Measurements from ENCODE around the gene BICDL2. TPM values are rescaled to one million over a fixed set of nuclear protein-coding genes. Genes with fewer than 3 reads are reported as not detected.

The BICDL2 gene
- total and polyA plus RNA-seq, 2 of the 8 experiments (the other 6 are each of a cell fraction or from before 2014, with no cell fraction given) = 7.3 to 15.9 TPM

- Histone ChIP-seq H2BK120ac (replicated peaks; ENCODE audit: low read depth, low read length) (no peak overlapping the region), H4K20me1 (replicated peaks in 1 of 2; ENCODE audit: control insufficient read depth in 1 of 2, insufficient read depth in 2 of 2, low read length in 2 of 2) (peaks cover 13 to 27% of the 10 kb centered on the region in 2 experiments), H3K9me3 (ENCODE audit: insufficient read depth in 2 of 2, low read depth in 1 of 2, low read length in 1 of 2) (no peaks in the 10 kb centered on the region), H3K23me2 (ENCODE audit: low read depth, low read length) (peaks cover 12% of the 10 kb centered on the region; the same call in 1 of the 2 replicates), H3K18ac (ENCODE audit: extremely low read depth, low read length) (0 out of 2 replicates have a peak overlapping the region, but pooled peaks have one; percentile 60), H2BK12ac (ENCODE audit: low read depth, low read length) (no peak overlapping the region), H3K27me3 (replicated peaks in 1 of 4; ENCODE audit: control insufficient read depth in 3 of 4, extremely low read depth in 1 of 4, insufficient read depth in 3 of 4, low read length in 3 of 4) (no peaks in the 10 kb centered on the region; a peak in 1 of 7 replicates), H4K91ac (replicated peaks; ENCODE audit: insufficient read length, low read length) (no peak overlapping the region), H2BK5ac (ENCODE audit: low read depth, low read length) (peak overlapping the region; percentile 71; the same call in 1 of the 2 replicates), H3K4me2 (ENCODE audit: insufficient read depth in 1 of 2, low read depth in 2 of 2, low read length in 2 of 2) (peak overlapping the region; percentile 38 to 93), H4K8ac (ENCODE audit: extremely low read depth, insufficient read depth, low read length) (peak overlapping the region; percentile 98; the same call in 1 of the 2 replicates), H3K79me1 (ENCODE audit: low read depth, low read length) (peaks cover 8% of the 10 kb centered on the region), H3K9ac (replicated peaks in 1 of 4; ENCODE audit: extremely low read depth in 1 of 4, low read depth in 3 of 4, low read length in 3 of 4) (peak overlapping the region in 3 of 4 experiments; percentile 81 to 93 (median 82); a peak in 6 of 7 replicates), H3K4me1 (replicated peaks in 1 of 4; ENCODE audit: control insufficient read depth in 3 of 4, insufficient read depth in 4 of 4, low read length in 3 of 4) (peaks cover 3 to 23% (median 14%) of the 10 kb centered on the region in 4 experiments), H2BK20ac (ENCODE audit: low read length) (no peak overlapping the region), H2AK5ac (ENCODE audit: low read depth, low read length) (no peak overlapping the region), H3K4ac (replicated peaks; ENCODE audit: insufficient read length, low read depth, low read length) (peak overlapping the region; percentile 69), H4K5ac (ENCODE audit: insufficient read length, low read depth, low read length) (peak overlapping the region; percentile 97), H2AFZ (ENCODE audit: low read length) (no peak overlapping the region), H3K14ac (ENCODE audit: insufficient read length) (no peak overlapping the region), H3K4me3 (ENCODE audit: extremely low read depth in 1 of 4, insufficient read depth in 2 of 4, low read depth in 3 of 4, low read length in 4 of 4) (peak overlapping the region; percentile 68 to 79 (median 73)), H3K36me3 (ENCODE audit: control insufficient read depth in 2 of 4, insufficient read depth in 4 of 4, low read length in 3 of 4) (peaks cover 7 to 22% (median 17%) of the 10 kb centered on the region in 4 experiments; a peak in 6 of 8 replicates), H3K79me2 (ENCODE audit: control insufficient read depth in 1 of 2, insufficient read depth in 2 of 2, low read length in 2 of 2) (peaks cover 0 to 8% of the 10 kb centered on the region in 2 experiments; a peak in 2 of 4 replicates), H2BK15ac (ENCODE audit: low read length) (peak overlapping the region; percentile 61; the same call in 1 of the 2 replicates), H3K56ac (replicated peaks; ENCODE audit: insufficient read length, low read depth, low read length) (peak overlapping the region; percentile 59), H3K27ac (ENCODE audit: low read depth, low read length) (peak overlapping the region; percentile 91; the same call in 1 of the 2 replicates), H3K23ac (ENCODE audit: insufficient read length) (no peak overlapping the region)
- FAIRE-seq (no peak), DNase-seq (ENCODE audit: low read depth in 1 of 2, low spot score in 2 of 2) (no peak)
- POLR2A ChIA-PET (ENCODE audit: partially characterized antibody) = interaction anchor here (1.2 to 25.4 kb wide), 7 partner anchors 10 to 119 kb away, joined by 3 to 455 read pairs (median 22); partner anchors contain the start of genes CLDN6, HCFC1R1, KREMEN2 and PAQR4
- TF ChIP-seq HDAC2 (IDR thresholded peaks at IDR 0.05; ENCODE audit: borderline replicate concordance in 1 of 2, low read depth in 2 of 2, low read length in 2 of 2) = peak; percentile 12 to 31; a peak in 1 of 4 replicates
- no peak for TF ChIP-seq RFX5 (IDR thresholded peaks at IDR 0.05; ENCODE audit: borderline replicate concordance, low read depth, low read length)
- TF ChIP-seq CHD1 (IDR thresholded peaks at IDR 0.05; ENCODE audit: low read depth, low read length) = no peak
- TF ChIP-seq SAP30 (IDR thresholded peaks at IDR 0.05; ENCODE audit: insufficient read depth, insufficient replicate concordance, low read length) = peak; percentile 79
- no peak for TF ChIP-seq GTF2F1 (IDR thresholded peaks at IDR 0.05; ENCODE audit: borderline replicate concordance, low read depth, low read length)
- TF ChIP-seq, protein P1, sequence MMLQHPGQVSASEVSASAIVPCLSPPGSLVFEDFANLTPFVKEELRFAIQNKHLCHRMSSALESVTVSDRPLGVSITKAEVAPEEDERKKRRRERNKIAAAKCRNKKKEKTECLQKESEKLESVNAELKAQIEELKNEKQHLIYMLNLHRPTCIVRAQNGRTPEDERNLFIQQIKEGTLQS (IDR thresholded peaks at IDR 0.05; ENCODE audit: insufficient read depth, low read depth, low read length) = no peak
- no peak for TF ChIP-seq EGR1 (IDR thresholded peaks at IDR 0.05; ENCODE audit: borderline replicate concordance, low read depth, low read length)
- no peak for TF ChIP-seq TBP (IDR thresholded peaks at IDR 0.05; ENCODE audit: low read depth, low read length)
- CTCF ChIA-PET (ENCODE audit: partially characterized antibody) = interaction anchor here (0.9 to 3.7 kb wide), 4 partner anchors 10 to 48 kb away, joined by 3 to 27 read pairs (median 6); partner anchors contain the start of gene CLDN6
- 26% methylated on average over 32 of the region's 43 CpGs; no CpG with 5 or more reads in 1 of the 2 experiments for WGBS, 2 experiments (ENCODE audit: extremely low coverage in 1 of 2, insufficient coverage in 1 of 2, insufficient read length in 1 of 2, insufficient replicate concordance in 2 of 2, low coverage in 1 of 2, low lambda C conversion rate in 2 of 2, missing lambda C conversion rate in 1 of 2)
Measured at GRCh38 chr16:2979669-2980226, 57.0 kb downstream of the BICDL2 start.

Data from H1 (cell line).